OCI-LY1 (cell line): ENCODE measurements around the gene C8G.

Source experiments
- H2AFZ ChIP-seq: fragments of 200-600 bp; sonication (generic), shearing (Covaris generic); 2 replicates; pipeline ENCODE4 v1.6.0; 2014; ENCODE audit warnings: antibody characterized with exemption, mild to moderate bottlenecking, low read length
- H3F3A ChIP-seq: fragments of 200-600 bp; sonication (generic), shearing (Covaris generic); 2 replicates; pipeline ENCODE4 v1.6.0; 2014; ENCODE audit warnings: mild to moderate bottlenecking, antibody characterized with exemption, low read length, moderate library complexity; ENCODE audit not compliant: insufficient read depth
- H3K27ac ChIP-seq: fragments of 200-600 bp; sonication (generic); 2 replicates; pipeline ENCODE4 v1.5.1; 2014; ENCODE audit warnings: low read length, mixed run types, mild to moderate bottlenecking, low read depth; ENCODE audit not compliant: poor library complexity, severe bottlenecking
- H3K27me3 ChIP-seq: fragments of 200-600 bp; sonication (generic); 2 replicates; pipeline ENCODE4 v1.6.0; 2014; ENCODE audit warnings: antibody characterized with exemption, mild to moderate bottlenecking, low read length, moderate library complexity; ENCODE audit not compliant: insufficient read depth
- H3K36me3 ChIP-seq: fragments of 200-600 bp; sonication (generic); 2 replicates; pipeline ENCODE4 v1.6.1; 2014; ENCODE audit warnings: mild to moderate bottlenecking, antibody characterized with exemption, low read length, moderate library complexity, mixed read lengths; ENCODE audit not compliant: insufficient read depth
- H3K4me1 ChIP-seq: fragments of 200-600 bp; sonication (generic); 2 replicates; pipeline ENCODE4 v1.5.1; 2014; ENCODE audit warnings: mild to moderate bottlenecking, low read length, moderate library complexity; ENCODE audit not compliant: insufficient read depth, severe bottlenecking
- H3K4me2 ChIP-seq: fragments of 200-600 bp; sonication (generic), shearing (Covaris generic); 2 replicates; pipeline ENCODE4 v1.6.1; 2014; ENCODE audit warnings: low read length
- H3K4me3 ChIP-seq: fragments of 200-600 bp; sonication (generic); 2 replicates; pipeline ENCODE4 v1.5.1; 2014; ENCODE audit warnings: low read length, low read depth, mild to moderate bottlenecking, mixed read lengths; ENCODE audit not compliant: poor library complexity, severe bottlenecking
- H3K79me2 ChIP-seq: fragments of 200-600 bp; shearing (Covaris generic); 2 replicates; pipeline ENCODE4 v1.6.1; 2016; ENCODE audit warnings: mixed run types, low read length, mixed read lengths; ENCODE audit not compliant: insufficient read depth
- H3K9ac ChIP-seq: fragments of 200-600 bp; sonication (generic), shearing (Covaris generic); 2 replicates; pipeline ENCODE4 v1.6.1; 2014; ENCODE audit warnings: mild to moderate bottlenecking, low read length, mixed read lengths
- H3K9me2 ChIP-seq: fragments of 200-600 bp; sonication (generic), shearing (Covaris generic); 2 replicates; pipeline ENCODE4 v1.6.1; 2014; ENCODE audit warnings: low read depth, mild to moderate bottlenecking, low read length, mixed read lengths
- H3K9me3 ChIP-seq: fragments of 200-600 bp; shearing (Covaris generic); 2 replicates; pipeline ENCODE4 v1.6.1; 2014; ENCODE audit warnings: low read length, mixed read lengths
- H4K20me1 ChIP-seq: fragments of 200-600 bp; sonication (generic), shearing (Covaris generic); 2 replicates; pipeline ENCODE4 v1.6.0; 2016; ENCODE audit warnings: mild to moderate bottlenecking, low read length; ENCODE audit not compliant: insufficient read depth
- CTCF ChIP-seq: fragments of 200-600 bp; sonication (generic), shearing (Covaris generic); IDR thresholded peaks from 2 replicates; pipeline ENCODE4 v1.5.1; 2017; ENCODE audit warnings: mild to moderate bottlenecking, antibody characterized with exemption, low read length, moderate library complexity, mixed read lengths
- EZH2 ChIP-seq: fragments of 200-600 bp; sonication (generic), shearing (Covaris generic); IDR thresholded peaks from 2 replicates; pipeline ENCODE4 v1.8.0; 2017; ENCODE audit warnings: borderline replicate concordance, mixed run types, mild to moderate bottlenecking, antibody characterized with exemption, low read length, moderate library complexity, mixed read lengths

C8G gene

DNA sequence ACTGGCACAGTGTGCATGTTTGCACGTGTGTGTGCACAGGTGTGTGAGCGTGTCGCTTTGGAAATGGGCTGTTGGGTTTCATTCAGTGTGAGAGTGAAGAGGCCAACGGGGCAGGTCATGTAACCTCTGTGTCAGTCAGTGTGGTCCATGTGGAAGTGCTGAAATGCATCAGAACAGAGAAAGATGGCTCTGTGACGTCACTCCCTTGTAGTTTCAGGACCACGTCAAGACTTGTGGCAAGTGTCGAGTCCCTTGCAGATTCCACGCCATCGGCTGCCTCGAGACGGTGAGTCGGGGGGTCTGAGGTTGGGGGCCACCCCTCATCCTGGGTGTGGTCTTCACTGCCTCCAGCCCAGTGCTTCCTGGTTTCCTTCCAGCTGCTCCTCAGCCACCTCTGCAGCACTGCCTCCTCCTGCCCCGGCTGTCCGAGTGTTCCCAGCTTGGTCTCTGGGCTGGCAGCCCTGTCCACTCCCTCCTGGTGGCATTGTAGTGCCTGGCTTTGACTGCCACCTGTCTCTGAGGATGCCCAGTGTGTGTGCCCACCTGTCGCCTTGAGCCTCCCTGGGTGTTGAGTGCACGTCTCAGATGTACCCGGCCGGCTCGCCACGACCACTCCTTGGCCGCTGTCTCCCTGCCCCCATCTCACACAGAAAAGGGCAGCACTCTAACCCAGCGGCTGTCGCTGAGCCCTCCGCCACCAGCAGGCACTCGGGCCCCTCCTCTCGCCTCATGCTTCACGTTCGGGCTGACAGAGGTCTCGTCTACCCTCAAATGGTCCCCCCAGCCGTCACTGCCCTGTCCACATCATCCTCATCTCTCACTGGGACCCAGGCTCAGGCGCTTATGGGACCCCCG is 28.5 kb upstream of the C8G start:
- Histone ChIP-seq H3K79me2 (no peaks in the 10 kb centered on the region), H3K4me2 (no peak overlapping the region), H3K9me2 (no peaks in the 10 kb centered on the region), H3K9ac (no peak overlapping the region), H3F3A (no peaks in the 10 kb centered on the region), H3K4me3 (no peak overlapping the region), H3K36me3 (peaks cover 64% of the 10 kb centered on the region), H4K20me1 (no peaks in the 10 kb centered on the region), H3K27ac (no peak overlapping the region), H3K4me1 (no peaks in the 10 kb centered on the region), H3K27me3 (no peaks in the 10 kb centered on the region), H2AFZ (no peak overlapping the region), H3K9me3 (no peaks in the 10 kb centered on the region)
- TF ChIP-seq CTCF (no peak), EZH2 (no peak)

DNA sequence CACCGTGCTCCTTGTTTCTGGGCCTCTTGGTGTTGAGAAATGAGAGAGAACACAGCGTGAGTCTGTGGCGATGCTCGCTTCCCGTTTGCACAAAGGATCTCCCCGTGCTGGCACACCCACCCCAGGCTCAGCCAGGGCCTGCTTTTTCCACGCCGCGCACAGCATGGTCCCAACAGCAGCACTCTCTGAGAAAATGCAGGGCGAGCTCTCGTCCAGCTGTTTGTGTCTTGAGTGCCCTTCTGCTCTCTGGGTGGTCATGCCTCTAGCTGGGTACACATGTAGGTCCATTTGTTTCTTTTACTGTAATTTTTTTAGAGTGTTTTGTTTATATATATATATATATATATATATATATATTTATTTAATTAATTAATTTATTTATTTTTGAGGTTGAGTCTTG is 27.1 kb upstream of the C8G start:
- TF ChIP-seq CTCF = no peak
- no peak for TF ChIP-seq EZH2
- peaks cover 75% of the 10 kb centered on the region for H3K36me3 ChIP-seq
- peaks cover 2% of the 10 kb centered on the region for H3K4me1 ChIP-seq

GRCh38 chr9:136920069-136920468 is 25.0 kb upstream of the C8G start:
- Histone ChIP-seq H3K36me3 (peaks cover 75% of the 10 kb centered on the region), H2AFZ (no peak overlapping the region), H3K9me3 (no peaks in the 10 kb centered on the region), H4K20me1 (no peaks in the 10 kb centered on the region), H3K9me2 (no peaks in the 10 kb centered on the region), H3K27ac (no peak overlapping the region), H3K9ac (no peak overlapping the region), H3K4me1 (peaks cover 15% of the 10 kb centered on the region), H3K4me3 (no peak overlapping the region), H3K4me2 (no peak overlapping the region), H3F3A (no peaks in the 10 kb centered on the region), H3K79me2 (no peaks in the 10 kb centered on the region), H3K27me3 (no peaks in the 10 kb centered on the region)
- TF ChIP-seq EZH2 = no peak
- no peak for TF ChIP-seq CTCF

More for the DNA sequence above, 27.1 kb upstream of the C8G start:
- H3K9me2 ChIP-seq = no peaks in the 10 kb centered on the region
- no peaks in the 10 kb centered on the region for H3K27me3 ChIP-seq
- no peak overlapping the region for H3K27ac ChIP-seq
- H3F3A ChIP-seq = no peaks in the 10 kb centered on the region
- no peak overlapping the region for H2AFZ ChIP-seq
- H3K4me3 ChIP-seq = no peak overlapping the region
- H3K9me3 ChIP-seq = no peaks in the 10 kb centered on the region
- H4K20me1 ChIP-seq = no peaks in the 10 kb centered on the region
- H3K4me2 ChIP-seq = no peak overlapping the region
- no peak overlapping the region for H3K9ac ChIP-seq
- H3K79me2 ChIP-seq = no peaks in the 10 kb centered on the region
